ENCODE data around the gene FRMPD2.
"Not testable (repeated sequence)": the region's sequence is repeated elsewhere in the genome, so short reads cannot be mapped to it uniquely, and the experiment has no call there.

Gene FRMPD2

DNA sequence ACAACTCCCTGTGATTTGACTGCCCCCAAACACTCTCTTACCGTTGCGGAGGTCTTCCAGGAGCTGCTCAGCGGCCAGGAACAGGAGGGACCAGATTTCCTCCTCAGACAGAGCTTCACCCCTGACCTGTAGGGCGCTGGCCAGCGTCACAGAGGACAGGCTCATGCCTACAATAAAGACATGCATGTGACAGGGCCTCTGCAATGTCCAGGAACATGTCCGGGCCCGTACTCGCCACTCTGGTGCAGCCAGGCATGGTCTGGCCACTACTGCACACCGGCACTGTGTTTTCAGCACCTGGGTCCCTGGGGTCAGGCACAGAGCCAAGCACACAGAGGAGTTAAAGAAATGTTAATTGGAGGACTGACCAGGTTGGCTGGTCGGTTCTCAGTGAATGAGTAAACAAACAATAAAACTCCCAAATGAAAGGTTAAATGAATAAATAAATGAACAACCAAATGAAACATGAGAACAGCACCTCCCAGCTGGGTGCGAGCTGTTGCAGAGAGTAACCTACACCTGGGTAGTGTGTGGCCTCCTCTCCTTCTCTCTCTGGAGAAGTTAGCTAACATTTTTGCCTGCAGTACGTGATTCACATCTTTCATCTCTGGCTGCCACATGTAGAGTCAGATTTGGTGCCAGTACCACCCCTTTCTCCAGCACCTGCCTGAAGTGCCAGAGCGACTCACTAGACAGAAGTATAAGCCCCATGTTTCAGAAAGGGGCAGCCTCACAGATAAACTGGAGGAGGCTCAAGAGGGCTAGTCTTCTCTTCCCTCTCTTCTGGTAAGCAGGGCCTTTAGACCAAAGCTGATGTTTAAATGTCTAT lies 22.8 kb downstream of the FRMPD2 start:
- DNase-seq (ENCODE audit: low read depth in 2 of 2, low spot score in 1 of 2): no peak

DNA sequence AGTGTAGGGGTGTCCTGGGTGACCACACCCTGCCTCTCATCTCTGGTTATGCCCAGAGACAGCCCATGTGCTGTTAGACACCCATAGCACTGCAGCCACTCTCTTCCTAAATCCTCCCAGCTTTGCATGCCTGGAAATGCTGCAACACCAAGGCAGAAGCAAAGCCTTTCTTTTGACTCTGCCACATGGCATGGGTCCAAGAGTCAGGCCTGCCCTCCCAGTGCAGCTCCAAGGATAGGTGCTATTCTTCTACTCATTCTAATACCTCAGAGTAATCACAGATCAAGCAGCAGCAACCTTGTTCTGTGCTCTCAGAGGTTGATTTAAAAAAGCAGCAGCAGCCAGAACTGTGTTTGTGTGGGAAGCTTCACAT lies 23.4 kb downstream of the FRMPD2 start:
- DNase-seq (ENCODE audit: low read depth in 2 of 2, low spot score in 1 of 2): no peak

DNA sequence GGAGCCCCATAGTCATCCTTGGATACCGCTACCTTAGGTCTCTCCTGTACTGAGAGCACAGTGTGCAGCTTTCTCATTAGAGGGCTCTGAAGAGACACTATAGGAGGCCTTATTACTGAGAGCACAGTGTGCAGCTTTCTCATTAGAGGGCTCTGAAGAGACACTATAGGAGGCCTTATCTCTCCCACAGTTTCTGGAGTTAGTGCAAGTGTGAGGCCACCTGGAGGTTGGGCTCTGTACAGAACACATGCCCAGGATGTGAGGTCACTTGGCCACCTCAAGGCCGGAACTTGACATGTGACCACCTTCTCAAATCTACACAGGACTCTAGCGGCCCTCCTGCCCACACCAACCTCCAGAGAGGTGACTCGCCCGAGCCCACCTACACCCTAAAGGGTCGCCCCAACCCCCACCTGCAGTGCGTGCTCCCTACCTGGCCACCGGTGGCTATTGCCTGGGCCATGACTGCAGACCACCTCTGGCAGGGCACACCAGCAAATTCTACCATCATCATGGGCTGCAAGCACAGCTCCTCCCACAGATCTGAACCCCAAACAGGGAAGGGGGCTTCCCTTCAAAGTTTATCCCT lies 24.6 kb downstream of the FRMPD2 start:
- no peak for DNase-seq (ENCODE audit: low read depth in 2 of 2, low spot score in 1 of 2)

DNA sequence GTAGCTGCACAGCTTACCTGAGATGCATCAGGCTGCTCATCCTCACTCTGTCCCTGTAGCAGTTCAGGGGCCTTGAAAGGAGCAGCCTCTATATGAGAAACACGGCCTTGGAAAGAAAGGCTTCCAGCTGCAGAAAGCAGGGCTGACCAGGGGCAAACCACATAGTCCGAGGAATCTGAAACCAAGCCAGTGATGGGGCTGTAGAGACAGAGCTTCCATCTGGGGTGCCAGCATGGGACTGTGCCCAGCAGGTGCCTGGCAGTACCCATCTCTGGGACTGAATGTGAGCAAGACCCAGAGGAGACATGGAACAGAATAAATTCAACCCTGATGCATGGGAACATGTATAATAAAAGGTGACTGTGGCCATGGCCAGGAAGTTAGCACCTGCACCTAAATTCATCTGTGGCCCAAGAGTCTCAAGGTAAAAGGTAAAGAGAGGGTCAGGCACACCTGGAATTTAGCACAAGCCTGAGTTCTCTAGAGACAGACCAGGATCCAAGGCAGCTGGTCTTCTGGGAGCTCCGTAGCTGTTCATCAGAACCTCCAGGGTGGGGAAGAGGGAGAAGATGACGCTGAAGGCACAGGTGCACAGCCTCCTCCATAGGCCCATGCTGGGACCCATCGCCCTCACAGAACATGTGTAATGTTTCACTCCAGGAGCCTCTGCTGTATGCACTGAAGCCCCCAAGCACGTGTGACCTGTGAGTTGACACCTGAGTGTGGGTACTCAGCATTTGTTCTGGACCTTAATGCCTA lies 25.3 kb downstream of the FRMPD2 start:
- no peak for DNase-seq (ENCODE audit: low read depth in 2 of 2, low spot score in 1 of 2)

DNA sequence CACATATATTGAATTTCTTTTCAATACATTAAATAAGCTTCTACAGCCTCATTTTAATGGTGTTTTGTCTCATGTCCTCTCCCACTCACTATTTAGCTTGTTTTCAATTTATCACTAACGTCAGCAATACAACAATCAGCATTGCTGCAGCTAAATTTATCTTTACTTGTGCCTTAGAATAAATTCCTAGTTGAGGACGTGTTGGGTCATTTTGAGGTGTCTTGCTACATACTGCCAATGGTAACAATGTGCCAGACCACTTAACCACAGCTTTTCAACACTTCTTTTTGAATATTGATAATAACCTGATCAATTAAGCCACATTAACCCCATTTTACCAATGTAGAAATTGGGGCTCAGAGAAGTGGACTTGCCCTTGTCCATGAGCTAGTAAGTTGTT lies 26.0 kb downstream of the FRMPD2 start:
- DNase-seq (ENCODE audit: low read depth in 2 of 2, low spot score in 1 of 2): no peak

DNA sequence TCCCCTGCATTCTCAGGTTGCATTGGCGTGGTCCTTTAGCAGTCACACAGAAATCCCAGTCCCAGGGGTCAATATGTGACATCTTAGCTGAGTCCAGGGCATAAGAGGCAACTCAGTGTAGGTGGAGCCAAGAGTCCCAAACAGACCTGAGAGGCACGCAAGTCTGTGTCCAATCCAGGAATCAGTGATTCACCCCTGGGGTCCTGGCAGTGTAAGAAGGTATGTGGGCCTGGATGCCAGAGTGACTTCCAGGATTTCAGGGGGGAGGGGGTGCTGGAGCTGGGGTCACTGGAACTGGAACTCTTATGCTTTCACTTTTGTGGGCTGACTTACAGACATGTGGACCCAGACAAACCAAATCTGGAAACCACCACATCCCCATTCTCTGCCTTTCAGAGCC lies 26.8 kb downstream of the FRMPD2 start:
- DNase-seq (ENCODE audit: low read depth in 2 of 2, low spot score in 1 of 2): no peak

DNA sequence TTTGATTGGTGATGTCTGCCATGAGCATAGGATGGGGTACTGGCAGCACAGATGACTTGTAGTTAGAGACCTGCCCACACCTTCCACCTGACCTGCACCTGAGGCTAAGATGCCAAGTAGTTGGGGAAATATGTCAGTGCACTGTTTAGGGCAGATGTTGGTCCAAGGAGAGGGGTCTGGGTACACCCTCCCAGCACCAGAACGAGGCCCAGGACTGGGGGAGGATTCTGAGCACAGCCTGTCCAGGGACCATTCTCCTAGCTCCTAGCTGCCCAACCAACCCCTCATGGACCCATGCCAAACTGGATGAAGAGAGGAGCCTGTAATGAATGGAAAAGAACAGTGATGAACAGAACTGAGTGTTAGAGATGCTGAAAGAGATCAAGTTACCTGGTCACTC lies 28.0 kb downstream of the FRMPD2 start:
- DNase-seq (ENCODE audit: low read depth in 2 of 2, low spot score in 1 of 2): no peak

DNA sequence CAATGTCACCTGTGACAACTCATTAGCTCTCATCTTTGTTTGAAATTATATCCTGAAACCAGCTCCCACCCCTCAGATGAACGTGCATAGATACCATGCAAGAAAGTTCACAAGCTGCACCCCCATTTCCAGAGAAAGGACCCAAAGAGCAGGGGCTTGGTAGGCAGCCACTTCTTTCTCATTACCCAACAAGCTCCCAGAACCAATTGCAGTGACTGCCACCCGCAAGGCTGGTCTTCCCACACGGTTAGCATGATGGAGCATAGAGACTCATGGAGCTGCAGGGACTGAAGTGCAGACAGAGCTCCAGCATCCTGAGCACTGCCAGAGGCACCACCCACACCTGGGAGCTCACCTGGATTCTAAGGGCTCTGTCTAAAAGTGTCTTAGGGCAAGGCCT lies 28.5 kb downstream of the FRMPD2 start:
- DNase-seq (ENCODE audit: low read depth in 2 of 2, low spot score in 1 of 2): no peak

DNA sequence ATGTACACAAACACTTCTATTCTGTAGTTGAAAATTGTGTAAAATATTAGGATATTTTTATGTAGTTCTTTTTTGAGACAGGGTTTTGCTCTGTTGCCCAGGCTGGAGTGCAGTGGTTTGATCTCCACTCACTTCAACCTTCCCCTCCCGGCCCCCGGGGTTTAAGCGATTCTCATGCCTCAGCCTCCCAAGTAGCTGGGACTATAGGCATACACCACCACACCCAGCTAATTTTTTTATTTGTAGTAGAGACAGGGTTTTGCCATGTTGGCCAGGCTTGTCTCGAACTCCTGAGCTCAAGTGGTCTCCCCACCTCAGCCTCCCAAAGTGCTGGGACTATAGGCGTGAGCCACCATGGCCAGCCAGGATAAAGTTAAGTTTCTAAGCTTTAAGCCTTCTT lies 30.6 kb downstream of the FRMPD2 start:
- DNase-seq (ENCODE audit: low read depth in 2 of 2, low spot score in 1 of 2): not testable (repeated sequence)

DNA sequence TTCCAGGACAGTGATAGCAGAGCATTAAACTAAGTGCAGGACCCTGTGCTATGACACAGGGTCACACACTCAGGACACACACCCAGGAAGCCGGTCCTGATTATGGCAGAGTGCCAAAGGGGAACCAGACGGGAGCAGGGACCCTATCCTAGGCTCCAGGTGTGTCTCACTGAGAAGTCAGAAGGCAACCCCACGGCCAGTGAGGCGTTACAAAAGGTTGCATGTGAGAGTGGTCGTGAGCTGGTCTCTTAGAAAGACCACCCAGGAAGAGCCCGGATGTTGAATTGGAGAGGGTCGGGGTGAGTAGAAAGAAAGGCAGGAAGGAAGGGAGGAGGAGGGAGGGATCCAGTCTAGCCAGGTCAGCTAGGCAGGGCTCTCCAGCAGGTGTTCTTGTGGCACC lies 31.0 kb downstream of the FRMPD2 start:
- DNase-seq (ENCODE audit: low read depth in 2 of 2, low spot score in 1 of 2): no peak

DNA sequence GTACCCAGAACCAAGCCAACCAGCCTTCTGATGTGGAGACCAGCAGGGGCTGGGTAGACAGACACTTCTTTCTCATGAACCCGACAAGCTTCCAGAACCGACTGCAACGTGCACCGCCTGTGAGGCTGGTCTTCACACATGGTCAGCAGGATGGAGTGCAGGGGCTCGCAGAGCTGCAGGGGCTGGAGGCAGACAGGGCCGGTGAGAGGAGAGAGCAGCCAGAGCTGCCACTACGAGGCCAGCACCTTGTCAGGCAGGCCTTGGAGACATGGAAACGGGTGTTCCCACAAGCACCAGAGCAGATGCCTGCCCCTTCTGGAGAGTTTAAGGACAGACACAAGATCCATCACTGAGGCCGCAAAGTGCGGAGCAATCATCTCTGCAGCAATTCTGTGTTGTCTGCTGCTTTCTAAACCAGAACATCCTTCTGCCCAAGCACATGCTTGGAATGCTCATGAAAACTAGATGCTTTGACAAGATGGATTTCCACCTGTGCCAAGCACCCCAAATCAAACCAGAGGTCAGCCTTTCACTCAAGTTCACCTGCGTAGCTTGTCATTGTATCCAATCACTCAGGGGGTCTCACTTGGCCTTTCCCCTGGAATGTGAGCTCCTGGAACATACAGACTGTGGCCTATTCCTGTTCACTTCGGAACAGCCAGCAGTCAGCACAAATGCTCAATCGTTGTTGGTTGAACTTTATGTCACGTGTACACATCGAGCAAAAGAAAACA lies 32.2 kb downstream of the FRMPD2 start:
- no peak for DNase-seq (ENCODE audit: low read depth in 2 of 2, low spot score in 1 of 2)

DNA sequence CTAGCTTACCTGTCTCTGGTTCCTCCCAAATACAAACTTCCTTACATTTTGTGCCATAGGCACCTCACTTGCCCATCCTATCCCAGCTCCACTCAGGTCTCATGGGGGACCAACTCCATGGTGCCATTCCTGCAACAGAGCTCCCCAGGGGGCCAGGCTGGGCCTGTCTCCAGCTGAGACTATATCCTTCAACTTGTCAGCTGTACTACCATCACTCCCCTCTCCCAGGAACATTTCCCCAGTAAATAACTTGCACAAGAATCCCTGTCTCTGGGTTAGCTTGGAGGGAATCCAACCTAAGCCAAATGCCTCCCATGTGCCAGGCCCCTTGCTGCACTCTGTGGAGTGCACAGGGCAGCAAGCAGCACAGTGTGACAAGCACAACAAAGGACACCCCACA lies 33.2 kb downstream of the FRMPD2 start:
- no peak for DNase-seq (ENCODE audit: low read depth in 2 of 2, low spot score in 1 of 2)

DNA sequence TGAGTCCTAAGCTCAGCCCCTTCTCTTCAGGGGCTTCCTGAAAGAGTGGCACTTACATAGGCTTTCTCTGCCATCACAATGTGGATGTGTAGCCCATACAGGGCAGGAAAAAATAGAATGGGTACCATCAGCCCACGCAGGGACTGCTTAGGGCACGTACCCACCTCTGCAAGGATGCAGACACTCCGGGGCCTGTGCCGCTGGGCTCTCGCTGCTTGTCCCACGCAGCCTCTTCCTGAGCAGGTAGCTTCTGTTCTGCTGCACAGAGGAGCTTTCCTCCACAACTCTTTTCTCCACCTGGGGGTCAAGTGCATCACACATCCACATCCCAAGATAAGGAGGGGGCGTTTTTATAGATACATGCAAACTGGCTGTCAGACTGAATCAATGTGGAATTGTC lies 34.3 kb downstream of the FRMPD2 start:
- no peak for DNase-seq (ENCODE audit: low read depth in 2 of 2, low spot score in 1 of 2)

DNA sequence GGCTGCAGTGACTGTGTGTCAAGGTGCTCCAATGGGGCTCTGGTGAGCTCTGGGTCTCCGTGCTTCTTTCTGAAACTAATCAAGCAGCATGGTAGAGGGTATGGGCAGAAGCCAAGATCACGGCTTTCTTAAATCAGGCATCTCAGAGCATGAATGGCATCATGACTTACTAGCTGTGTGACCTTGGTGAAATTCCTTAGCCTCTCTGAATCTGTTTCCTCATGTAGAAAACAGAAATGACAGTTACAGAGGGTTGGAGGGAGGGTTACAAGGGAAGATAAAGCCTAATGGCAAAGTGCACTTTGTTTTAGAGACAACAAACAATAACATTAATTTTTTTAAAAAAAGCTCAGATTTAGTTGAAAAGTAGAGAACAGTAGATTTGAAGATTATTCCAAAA lies 34.9 kb downstream of the FRMPD2 start:
- no peak for DNase-seq (ENCODE audit: low read depth in 2 of 2, low spot score in 1 of 2)

DNA sequence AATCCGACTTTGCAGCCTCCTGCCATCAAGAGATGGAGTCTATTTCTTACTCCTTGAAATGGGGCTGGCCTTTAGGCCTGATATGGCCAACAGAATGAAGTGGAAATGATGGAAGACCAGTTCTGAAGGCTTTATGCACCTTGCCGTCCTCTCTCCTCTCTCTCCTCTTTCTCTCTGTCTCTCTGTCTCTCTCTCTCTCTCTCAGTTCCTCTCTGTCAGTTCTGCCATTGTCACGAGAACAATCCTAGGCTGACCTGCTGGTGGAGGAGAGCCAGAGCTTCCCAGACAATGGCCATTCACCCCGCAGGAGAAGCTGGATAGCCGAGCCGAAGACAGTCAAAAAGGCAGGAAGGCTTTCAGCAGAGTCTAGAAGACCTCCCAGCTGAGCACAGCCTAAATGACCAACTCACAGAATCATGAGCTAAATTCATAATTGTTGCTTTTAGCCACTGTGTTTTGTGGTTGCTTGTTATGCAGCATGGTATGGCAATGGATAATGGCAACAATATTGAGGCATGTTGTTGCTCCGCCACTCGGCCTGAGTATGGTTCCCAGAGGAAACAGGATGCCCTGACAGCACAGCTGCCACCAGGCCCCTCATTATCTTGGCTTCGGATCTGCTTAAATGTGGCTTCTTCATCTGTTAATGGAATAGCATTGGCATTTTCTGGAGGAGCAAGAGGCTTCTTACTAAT lies 35.5 kb downstream of the FRMPD2 start:
- no peak for DNase-seq (ENCODE audit: low read depth in 2 of 2, low spot score in 1 of 2)

DNA sequence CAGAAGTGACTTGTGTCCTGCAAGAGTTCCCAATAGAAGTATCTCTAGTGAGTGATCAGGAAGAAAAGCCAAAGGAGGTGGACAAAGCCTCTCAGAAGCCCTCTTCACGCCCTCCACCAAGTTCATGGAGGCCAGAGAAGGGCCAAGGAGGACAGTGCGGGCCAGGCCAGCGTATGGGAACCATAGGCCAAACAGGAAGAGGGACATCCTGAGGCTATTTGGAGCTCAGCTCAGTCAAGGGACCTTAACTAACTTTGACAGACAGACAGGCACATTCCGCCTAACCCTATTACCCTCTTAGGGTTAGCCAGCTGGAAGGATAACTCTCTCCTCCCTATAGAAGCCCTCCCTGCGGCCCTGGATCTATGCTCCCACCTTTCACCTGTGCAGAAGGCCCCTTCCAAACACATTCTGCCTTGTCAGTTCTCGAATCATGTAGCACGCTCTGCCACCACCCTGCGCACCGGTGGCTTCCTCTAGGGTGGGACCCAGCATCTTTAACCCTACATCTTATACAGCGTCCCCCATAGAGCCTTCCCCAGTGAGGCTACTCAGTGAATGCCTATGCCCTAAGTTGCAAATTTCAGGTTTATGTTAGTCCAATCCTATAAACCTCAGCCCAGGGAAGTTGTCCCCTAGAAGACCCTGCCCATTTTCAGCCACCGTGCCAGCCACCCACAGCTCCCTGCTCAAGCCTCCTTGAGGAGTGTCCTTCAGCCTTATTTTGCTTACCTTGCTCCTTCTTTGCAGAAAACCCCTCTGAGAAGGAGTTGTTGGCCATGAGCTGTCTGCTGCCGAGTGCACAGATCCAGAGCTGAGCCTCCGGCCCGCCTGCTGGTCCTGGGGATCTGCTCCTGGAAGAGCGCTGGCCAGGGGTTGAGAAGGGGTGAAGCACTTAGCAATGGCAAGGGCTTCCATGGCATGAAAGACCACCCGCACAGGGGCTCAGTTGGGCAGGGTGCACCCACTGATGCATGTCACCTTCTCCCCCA lies 36.9 kb downstream of the FRMPD2 start:
- DNase-seq (ENCODE audit: low read depth in 2 of 2, low spot score in 1 of 2): no peak

DNA sequence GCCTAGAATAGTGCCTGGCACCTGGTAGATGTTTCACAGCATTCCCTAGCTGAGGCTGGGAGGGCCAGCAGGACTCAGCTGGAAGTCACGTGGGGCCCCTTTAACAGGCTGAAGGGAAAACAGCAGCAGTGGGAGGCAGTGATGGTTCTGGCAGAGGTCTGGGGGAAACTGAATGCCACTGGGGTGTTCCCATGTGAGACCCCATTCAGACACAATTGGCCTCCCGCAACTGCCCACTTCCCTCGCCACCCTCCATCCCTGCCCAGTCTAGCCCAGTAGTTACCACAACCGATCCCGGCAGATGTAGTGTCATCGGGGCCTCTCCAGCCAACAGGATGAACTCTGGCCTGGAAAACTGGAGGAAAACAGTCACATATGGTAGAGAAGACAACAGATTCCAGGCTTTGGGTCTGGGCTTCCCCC lies 38.3 kb downstream of the FRMPD2 start:
- no peak for DNase-seq (ENCODE audit: low read depth in 2 of 2, low spot score in 1 of 2)

DNA sequence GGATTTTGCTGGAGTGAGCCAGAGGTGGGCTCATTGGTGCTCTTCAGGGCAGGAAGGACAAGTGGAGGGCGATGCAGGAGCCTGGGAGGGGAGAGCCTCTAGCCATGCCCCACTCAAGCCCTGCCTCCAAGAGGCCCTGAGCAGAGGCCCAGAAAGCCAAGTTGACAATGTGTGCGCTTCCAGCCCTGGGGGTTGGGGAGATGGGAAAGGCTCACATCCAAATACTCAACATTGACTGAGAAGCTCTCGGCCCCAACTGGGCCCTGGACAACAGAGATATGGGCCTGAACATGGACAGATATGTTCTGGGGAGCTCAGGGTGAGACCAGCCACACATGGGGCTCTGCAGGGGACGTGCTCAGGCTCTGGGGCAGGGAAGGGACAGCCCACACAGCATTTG lies 39.0 kb downstream of the FRMPD2 start:
- DNase-seq (ENCODE audit: low read depth in 2 of 2, low spot score in 1 of 2): no peak

DNA sequence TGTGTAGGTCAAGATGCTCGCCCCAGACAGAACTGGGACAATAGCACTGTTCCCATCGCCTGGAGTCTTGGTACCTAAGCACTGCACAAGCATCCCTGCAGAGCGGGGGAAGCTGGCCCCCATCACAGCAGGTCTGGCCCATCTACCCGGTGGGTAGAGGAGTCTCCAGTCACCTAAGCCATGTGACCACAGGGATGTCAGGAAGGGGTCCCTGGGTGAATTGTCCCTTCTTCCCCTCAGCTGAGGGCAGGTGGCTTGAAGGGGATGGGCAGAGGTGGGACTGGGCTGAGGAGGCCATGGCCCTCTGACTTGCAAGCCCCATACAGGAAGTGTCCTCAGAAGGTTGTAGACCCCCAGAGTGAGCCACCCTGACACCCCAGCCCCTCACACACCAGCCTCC lies 39.7 kb downstream of the FRMPD2 start:
- DNase-seq (ENCODE audit: low read depth in 2 of 2, low spot score in 1 of 2): no peak

DNA sequence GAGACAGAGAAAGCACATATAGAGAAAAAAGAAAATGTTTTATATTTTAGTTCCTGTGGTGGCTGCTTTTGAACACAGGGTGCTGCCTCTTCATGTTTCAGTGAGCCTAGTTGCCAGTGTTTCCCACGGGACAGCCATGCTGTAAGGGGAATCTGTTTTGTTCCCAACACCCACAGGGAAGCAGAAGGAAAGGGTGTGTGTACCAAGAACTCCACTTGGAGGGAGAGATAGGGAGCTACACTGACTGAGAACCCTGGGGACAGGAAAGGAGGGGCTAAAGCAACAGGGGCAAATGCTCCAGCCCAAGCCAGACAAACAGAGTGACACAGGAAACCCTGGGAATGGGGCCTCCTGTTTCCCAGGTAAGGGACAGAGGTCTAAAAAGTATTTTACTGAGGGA lies 40.2 kb downstream of the FRMPD2 start:
- no peak for DNase-seq (ENCODE audit: low read depth in 2 of 2, low spot score in 1 of 2)
